ENCODE results near the gene SLC2A1.

GRCh38 chr1:42968654-42969053 is 10.0 kb upstream of the SLC2A1 start:
- TF ChIP-seq, protein P1, sequence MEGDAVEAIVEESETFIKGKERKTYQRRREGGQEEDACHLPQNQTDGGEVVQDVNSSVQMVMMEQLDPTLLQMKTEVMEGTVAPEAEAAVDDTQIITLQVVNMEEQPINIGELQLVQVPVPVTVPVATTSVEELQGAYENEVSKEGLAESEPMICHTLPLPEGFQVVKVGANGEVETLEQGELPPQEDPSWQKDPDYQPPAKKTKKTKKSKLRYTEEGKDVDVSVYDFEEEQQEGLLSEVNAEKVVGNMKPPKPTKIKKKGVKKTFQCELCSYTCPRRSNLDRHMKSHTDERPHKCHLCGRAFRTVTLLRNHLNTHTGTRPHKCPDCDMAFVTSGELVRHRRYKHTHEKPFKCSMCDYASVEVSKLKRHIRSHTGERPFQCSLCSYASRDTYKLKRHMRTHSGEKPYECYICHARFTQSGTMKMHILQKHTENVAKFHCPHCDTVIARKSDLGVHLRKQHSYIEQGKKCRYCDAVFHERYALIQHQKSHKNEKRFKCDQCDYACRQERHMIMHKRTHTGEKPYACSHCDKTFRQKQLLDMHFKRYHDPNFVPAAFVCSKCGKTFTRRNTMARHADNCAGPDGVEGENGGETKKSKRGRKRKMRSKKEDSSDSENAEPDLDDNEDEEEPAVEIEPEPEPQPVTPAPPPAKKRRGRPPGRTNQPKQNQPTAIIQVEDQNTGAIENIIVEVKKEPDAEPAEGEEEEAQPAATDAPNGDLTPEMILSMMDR (IDR thresholded peaks at IDR 0.05; ENCODE audit: insufficient read depth, low read depth, low read length) = no peak
- TF ChIP-seq EZH2 (IDR thresholded peaks at IDR 0.05; ENCODE audit: insufficient read depth, low read length) = no peak
